Measurements from ENCODE around the gene ACSS1.

Gene ACSS1

DNA sequence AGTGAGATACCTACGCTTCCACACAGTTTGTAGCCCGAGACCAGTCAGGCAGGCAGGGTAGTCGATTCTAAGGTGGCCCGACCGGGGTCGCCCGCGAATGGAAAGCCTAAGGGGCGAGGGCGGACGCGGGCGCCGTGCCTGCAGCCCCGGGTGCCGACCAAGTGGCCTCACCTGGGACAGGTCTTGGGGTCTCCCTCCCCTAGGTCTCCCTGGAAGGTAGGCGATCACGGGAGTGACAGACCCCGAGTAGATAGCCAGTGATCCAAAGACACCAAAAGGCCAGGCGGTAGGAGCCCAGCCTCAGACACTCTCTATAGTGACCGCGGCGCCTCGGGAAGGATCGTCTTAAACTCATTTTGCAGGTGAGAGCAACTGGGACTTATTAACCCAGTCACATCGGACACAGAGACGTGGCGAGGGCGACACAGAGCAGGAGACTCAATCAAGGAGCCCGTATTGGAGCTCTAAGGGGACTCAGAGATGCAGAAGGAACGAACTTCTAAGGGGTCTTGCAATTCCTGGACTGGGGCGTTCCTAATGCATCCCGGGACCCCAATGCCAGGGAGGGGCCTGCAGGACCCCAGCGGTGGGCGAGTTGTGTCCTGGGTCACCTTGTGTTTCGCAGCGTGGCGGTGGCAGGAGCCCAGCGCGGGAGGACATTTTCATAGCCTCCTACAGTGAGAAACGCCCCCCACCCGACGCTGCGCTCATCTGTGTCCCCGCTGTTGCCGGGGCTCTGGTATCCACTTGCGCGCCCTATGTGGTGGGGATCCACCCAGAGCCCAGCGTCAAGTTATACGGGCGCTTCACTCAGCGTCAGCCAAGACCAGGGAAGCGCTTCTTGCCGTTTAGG, 26.1 kb upstream of the ACSS1 start:
- no peak overlapping the region for H3K4me3 Mint-ChIP-seq
- peaks cover 42% of the 10 kb centered on the region for H3K27me3 Mint-ChIP-seq
- H3K36me3 Mint-ChIP-seq, result no peaks in the 10 kb centered on the region
- DNase-seq (ENCODE audit: low spot score in 2 of 2) (no peak), ATAC-seq (ENCODE audit: low read depth) (no peak)
- H3K9me3 Mint-ChIP-seq, result no peaks in the 10 kb centered on the region
- H3K4me1 Mint-ChIP-seq, result peaks cover 3% of the 10 kb centered on the region
- no peak overlapping the region for H3K27ac Mint-ChIP-seq

DNA sequence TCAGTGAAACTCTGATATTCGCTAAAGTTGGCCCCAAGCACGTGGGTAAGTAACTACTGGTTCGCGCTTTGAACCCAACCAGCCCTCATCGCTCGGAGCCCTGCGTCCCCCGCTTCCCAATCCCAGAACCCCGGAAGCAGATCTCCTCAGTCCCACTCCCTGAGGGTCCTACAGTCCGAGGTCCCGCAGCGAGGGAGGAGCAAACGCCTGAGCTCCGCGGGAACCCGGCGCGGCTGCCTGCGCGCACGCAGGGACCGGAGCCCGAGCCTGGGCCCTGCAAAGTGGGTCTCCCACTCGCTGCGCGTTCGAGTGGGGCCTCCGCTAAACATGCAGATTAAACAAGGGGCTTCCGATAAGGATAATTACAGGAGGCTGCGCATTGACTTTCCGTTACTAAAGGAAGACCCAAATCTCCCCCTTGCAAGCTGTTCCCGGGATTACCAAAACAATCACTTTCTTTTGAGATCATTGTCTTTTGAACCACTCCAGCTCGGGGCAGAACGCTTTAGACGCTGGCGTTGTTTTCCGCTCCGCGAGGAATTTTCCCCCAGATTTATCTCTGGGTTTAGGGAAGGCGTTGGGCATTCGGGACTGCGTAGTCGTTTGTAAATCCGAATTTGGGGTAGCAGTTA, 25.3 kb upstream of the ACSS1 start:
- no peak for DNase-seq (ENCODE audit: low spot score in 2 of 2)
- Mint-ChIP-seq H3K9me3 (no peaks in the 10 kb centered on the region), H3K4me1 (peaks cover 3% of the 10 kb centered on the region), H3K36me3 (no peaks in the 10 kb centered on the region), H3K27ac (no peak overlapping the region), H3K4me3 (no peak overlapping the region), H3K27me3 (peaks cover 44% of the 10 kb centered on the region)
- no peak for ATAC-seq (ENCODE audit: low read depth)

DNA sequence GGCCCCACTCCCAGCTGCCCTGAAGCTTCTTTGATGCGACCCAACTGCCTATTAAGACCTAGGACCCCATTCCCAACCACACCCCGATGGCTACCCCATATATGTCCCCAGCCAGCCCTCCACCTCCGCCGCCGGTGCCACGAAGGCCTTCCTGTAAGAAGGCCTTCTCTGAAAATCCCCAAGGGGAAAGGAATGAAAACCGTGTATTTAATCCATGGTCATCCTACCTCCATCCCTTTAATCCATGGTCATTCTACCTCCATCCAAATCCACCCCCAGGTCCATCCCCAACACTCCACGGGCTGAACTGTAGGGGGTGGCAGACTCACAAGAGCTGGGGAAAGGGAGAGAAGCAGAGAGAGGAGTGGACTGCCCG, 24.5 kb upstream of the ACSS1 start:
- DNase-seq (ENCODE audit: low spot score in 2 of 2) (no peak), ATAC-seq (ENCODE audit: low read depth) (no peak)
- Mint-ChIP-seq H3K27me3 (peaks cover 38% of the 10 kb centered on the region), H3K4me3 (no peak overlapping the region), H3K9me3 (no peaks in the 10 kb centered on the region), H3K4me1 (peaks cover 3% of the 10 kb centered on the region), H3K27ac (no peak overlapping the region), H3K36me3 (no peaks in the 10 kb centered on the region)

DNA sequence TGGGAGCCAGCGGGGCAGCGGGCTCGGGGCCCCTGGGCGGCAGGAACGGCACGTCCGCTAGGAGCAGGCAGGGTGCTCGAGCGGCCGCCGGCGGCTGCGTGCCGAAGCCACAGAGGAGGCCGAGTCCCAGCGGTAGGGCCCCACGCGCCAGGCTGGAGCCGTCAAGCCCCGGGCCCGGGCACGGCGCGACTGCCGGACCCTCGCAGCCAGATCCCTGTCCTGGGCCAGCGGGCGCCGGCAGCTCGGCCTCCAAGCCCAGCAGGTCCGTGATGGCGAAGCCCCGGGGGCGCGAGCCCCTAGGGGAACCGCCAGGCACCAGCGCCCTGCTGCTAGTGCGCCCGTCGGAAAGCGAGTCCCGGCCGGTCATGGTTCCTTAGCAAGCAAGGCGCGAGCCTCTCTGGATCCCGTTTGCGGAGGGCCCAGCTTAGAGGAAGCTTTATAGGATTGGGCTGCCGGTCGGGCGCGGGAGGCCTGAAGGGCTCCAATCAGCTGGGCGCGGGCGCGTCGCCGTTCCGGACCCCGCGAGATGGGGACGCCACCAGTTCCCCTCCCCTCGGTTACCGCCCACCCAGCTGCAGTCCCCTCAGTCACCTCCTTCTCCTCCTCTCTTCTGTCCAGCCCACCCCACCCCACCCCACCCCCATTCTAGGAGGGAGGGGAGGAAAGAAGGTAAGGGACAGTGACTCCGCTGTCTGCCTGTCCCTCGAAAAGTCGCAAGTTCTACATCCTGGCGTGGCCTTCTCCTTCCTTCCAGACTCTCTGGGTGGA, 24.0 kb upstream of the ACSS1 start, which contains the start of gene VSX1:
Gene VSX1, minus strand, starts transcription at position 412 of the 768 bp plus-strand sequence. Its CDS starts 45 bp downstream, at position 367.
- ATAC-seq (ENCODE audit: low read depth) (no peak), DNase-seq (ENCODE audit: low spot score in 2 of 2) (no peak)
- Mint-ChIP-seq H3K27me3 (peaks cover 37% of the 10 kb centered on the region), H3K4me3 (no peak within 1 kb of the TSS), H3K9me3 (no peaks in the 10 kb centered on the region), H3K36me3 (no peaks in the 10 kb centered on the region), H3K4me1 (peaks cover 3% of the 10 kb centered on the region), H3K27ac (no peak within 1 kb of the TSS)

DNA sequence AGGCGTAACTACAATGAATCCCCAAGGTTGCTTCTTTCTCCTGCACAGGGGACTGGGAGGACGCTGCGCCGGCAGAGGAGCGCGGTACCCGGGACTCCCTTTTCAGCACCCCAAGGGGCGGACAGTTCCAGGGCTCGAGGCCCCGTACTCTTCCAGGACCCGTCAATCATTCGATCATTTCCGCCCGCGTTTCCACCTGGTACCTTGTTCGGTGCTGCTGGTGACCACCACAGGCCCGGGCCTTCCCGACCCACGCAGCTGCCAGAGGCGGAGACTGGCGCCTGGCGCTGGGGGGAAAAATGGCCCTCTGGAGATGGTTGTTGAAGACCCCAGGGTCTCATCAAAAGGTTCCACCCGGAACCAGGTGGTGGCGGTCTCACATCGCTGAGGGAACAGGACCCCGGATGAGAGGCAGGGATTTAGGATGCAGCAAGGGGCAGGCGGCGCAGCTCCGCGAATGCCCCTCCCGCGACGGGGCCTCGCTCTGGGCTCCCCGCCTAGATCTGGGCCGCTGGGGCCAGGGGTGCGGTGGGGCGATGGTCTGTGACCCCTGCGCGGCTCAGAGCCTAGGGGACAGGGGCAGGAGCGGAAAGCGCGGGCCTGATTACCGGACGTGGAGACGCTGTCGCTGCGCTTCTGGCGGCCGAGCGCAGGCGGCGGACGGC, 23.3 kb upstream of the ACSS1 start:
- H3K9me3 Mint-ChIP-seq, result no peaks in the 10 kb centered on the region
- no peaks in the 10 kb centered on the region for H3K36me3 Mint-ChIP-seq
- no peak for DNase-seq (ENCODE audit: low spot score in 2 of 2)
- ATAC-seq (ENCODE audit: low read depth), result no peak
- no peak overlapping the region for H3K4me3 Mint-ChIP-seq
- H3K4me1 Mint-ChIP-seq, result peaks cover 3% of the 10 kb centered on the region
- H3K27me3 Mint-ChIP-seq, result peaks cover 35% of the 10 kb centered on the region
- H3K27ac Mint-ChIP-seq, result no peak overlapping the region

DNA sequence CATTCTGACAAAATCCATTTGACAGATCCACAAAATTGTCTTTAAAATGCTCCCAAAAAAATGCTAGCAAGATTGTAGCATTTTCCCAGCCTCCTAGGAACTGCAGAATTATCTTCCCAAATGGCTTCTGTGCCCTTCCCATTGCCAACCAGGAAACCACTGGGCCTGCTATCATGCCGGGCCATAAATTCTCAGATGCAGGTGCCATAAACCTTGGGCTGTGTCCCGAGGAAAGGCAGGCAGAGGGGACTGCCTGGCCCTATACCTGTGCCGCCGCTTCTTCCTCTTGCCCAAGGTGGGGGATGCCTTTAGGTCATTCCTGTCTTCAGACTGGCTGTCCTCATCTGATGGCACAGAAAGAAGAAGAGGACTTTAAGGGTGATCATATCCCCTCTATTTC, 21.2 kb upstream of the ACSS1 start:
- no peak overlapping the region for H3K4me3 Mint-ChIP-seq
- ATAC-seq (ENCODE audit: low read depth) (no peak), DNase-seq (ENCODE audit: low spot score in 2 of 2) (no peak)
- H3K36me3 Mint-ChIP-seq, result no peaks in the 10 kb centered on the region
- H3K9me3 Mint-ChIP-seq, result no peaks in the 10 kb centered on the region
- H3K27me3 Mint-ChIP-seq, result peaks cover 30% of the 10 kb centered on the region
- H3K27ac Mint-ChIP-seq, result no peak overlapping the region
- peaks cover 3% of the 10 kb centered on the region for H3K4me1 Mint-ChIP-seq

DNA sequence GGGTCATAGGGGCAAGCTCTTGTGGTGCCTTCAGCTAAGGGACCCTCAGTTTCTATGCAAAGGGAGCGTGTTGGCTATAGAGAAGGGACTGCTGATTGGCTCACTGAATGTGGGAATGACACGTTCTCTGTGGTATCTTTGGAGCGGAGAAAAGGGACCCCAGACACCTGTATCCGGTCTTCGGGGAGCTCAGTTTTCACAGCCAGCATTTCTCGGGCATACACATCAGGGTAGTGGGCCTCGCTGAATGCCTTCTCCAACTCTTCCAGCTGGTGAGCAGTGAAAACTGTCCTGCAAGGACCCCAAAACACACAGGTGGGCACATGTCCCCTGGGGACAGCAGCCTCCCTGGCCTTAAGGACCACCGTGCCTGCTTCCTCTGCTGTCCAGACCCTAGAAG, 20.7 kb upstream of the ACSS1 start:
- no peak overlapping the region for H3K4me3 Mint-ChIP-seq
- ATAC-seq (ENCODE audit: low read depth), result no peak

DNA sequence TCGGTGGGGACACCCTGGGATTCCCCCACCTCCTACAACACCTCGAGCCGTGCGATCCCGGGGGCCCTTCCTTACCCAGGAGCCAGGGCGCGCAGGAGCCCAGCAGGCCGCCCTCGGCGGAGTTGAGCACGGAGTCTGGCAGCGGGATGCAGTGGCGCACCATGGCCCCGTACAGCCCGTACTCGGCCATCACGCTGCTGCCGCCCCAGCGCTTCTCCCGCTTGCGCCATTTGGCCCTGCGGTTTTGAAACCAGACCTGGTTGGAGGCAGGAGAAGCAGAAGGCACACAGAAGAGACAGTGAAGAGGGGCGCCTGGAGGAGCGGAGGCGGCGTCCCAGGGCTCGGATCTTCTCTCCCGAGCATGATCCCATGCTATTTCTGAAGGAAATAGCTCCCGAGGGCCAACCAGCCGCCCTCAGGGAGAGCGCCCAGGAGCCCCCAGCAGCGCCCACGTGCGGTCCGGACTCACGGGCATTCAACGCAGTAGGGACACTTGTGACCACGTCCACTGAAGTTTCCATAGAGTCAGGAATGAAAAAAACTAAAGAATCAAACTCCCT, 19.8 kb upstream of the ACSS1 start:
- peaks cover 35% of the 10 kb centered on the region for H3K27me3 Mint-ChIP-seq
- H3K36me3 Mint-ChIP-seq, result no peaks in the 10 kb centered on the region
- DNase-seq (ENCODE audit: low spot score in 2 of 2) (no peak), ATAC-seq (ENCODE audit: low read depth) (peak; percentile 12)
- no peaks in the 10 kb centered on the region for H3K4me1 Mint-ChIP-seq
- H3K4me3 Mint-ChIP-seq, result no peak overlapping the region
- H3K27ac Mint-ChIP-seq, result no peak overlapping the region
- H3K9me3 Mint-ChIP-seq, result no peaks in the 10 kb centered on the region

More for the DNA sequence above, 20.7 kb upstream of the ACSS1 start:
- Mint-ChIP-seq H3K9me3 (no peaks in the 10 kb centered on the region), H3K27me3 (peaks cover 30% of the 10 kb centered on the region), H3K27ac (no peak overlapping the region), H3K36me3 (no peaks in the 10 kb centered on the region), H3K4me1 (no peaks in the 10 kb centered on the region)
- DNase-seq (ENCODE audit: low spot score in 2 of 2), result no peak

DNA sequence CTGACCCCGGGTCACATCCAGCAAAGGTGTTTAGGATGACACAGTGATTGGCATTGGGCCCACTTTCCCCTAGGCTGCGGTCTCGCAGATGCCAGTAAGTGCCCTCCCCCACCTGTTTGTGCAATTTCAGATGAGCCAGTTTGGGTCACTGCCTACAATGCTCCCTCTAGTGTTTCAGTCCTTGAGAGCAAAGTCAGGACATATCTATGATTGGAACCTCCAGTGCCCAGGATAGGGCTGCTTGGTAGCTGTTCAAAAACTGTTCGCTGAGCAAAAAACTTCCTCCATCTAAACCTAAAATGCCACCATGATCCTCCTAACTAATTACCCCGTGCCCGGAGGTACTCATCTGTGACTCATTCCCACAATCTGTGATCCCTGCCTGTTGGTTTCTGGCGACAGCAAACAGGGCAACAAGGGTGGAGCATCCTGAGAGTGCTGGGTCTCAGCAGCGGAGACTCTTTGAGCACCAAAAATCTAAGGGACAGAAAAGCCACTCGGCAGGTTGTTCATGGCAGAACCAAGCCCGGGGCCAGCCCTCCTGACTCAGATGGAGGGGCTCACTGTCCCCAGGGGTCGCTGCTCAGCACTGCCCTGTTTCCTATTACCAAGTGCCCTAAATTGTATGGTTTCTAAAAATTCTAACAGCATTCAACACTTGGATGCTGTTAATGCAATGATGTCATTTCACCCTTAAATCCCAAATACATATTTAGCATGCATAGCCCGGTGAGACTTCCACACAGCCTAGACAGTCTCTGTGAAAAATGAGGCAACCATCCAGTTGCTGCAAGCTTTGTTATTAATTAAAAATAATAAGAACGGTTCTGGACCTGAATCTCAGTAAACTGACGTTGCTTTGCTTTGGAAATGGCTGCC, 19.0 kb upstream of the ACSS1 start:
- DNase-seq (ENCODE audit: low spot score in 2 of 2) (no peak), ATAC-seq (ENCODE audit: low read depth) (peak; percentile 54)
- Mint-ChIP-seq H3K4me1 (no peaks in the 10 kb centered on the region), H3K27ac (no peak overlapping the region), H3K27me3 (peaks cover 35% of the 10 kb centered on the region), H3K9me3 (no peaks in the 10 kb centered on the region), H3K36me3 (no peaks in the 10 kb centered on the region), H3K4me3 (no peak overlapping the region)

DNA sequence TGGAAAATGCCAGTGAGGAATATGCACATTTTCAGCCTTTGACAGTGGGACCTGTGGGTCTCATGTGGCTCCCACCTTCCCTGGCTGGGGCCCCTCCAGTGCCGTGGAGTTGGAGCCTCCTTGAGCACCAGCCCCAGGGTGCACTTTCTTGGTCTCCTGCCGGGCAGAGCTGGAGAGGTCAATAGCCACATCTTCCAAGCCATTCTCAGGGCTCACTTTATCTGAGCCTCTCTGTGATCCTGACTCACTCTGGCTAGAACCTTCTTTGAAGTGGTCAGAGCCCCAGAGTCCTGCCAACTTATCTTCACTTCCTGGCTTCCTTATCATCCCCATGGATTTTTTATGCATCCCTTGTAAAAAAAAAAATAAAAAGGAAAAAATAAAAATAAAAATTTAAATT, 18.3 kb upstream of the ACSS1 start:
- Mint-ChIP-seq H3K27ac (no peak overlapping the region), H3K27me3 (peaks cover 38% of the 10 kb centered on the region), H3K4me3 (no peak overlapping the region), H3K36me3 (no peaks in the 10 kb centered on the region), H3K4me1 (no peaks in the 10 kb centered on the region), H3K9me3 (no peaks in the 10 kb centered on the region)
- DNase-seq (ENCODE audit: low spot score in 2 of 2), result no peak
- ATAC-seq (ENCODE audit: low read depth), result no peak

DNA sequence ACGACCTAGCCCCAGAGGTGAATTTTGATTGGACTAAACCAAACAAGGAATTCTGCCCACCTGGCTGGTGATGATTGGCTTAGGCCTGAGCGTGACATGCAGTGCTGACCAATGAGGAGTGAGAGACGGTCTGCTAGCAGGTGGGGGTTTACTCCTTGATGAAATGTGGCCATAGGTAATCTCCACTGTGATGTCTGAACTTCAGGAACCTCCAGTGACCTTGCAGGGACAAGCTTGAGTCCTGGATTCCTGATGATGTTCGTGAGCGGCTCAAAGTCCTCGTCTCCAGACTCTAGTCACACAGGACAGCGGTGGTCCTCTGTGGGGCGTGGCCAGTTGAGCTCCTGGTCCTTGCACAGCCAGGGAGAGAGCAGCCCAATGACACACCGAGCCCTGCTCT, 15.6 kb upstream of the ACSS1 start:
- no peak overlapping the region for H3K27ac Mint-ChIP-seq
- ATAC-seq (ENCODE audit: low read depth), result no peak
- no peak for DNase-seq (ENCODE audit: low spot score in 2 of 2)
- no peaks in the 10 kb centered on the region for H3K9me3 Mint-ChIP-seq
- peaks cover 28% of the 10 kb centered on the region for H3K27me3 Mint-ChIP-seq
- no peaks in the 10 kb centered on the region for H3K4me1 Mint-ChIP-seq
- no peaks in the 10 kb centered on the region for H3K36me3 Mint-ChIP-seq
- H3K4me3 Mint-ChIP-seq, result no peak overlapping the region

DNA sequence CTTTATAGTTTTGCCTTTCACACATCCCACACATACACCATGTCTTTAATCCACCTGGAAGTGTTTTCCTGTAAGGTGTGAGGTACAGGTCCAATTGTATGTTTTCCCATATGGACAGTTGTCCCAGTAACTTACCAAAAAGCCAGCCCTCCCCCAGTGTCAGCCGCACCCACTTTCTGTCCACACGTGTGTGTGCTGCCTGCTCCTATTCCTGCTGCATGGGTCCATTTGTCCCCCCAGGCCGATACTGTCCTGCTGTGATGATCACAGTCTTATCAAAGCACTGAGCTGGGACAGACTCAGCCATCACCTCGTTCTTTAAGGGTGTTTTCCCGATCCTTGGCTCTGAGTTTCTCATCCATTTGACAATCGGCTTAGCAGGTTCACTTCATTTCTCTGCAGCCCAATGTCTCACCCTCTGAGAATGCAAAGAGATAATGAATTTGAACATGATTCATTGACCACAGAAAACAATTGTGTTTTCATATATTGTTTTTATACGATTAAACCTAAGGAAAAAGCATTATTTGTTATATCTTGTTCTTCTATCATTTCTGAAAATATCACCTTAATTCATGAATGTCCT, 14.4 kb upstream of the ACSS1 start:
- Mint-ChIP-seq H3K36me3 (no peaks in the 10 kb centered on the region), H3K9me3 (no peaks in the 10 kb centered on the region), H3K27me3 (peaks cover 26% of the 10 kb centered on the region), H3K4me3 (no peak overlapping the region), H3K4me1 (no peaks in the 10 kb centered on the region), H3K27ac (no peak overlapping the region)
- DNase-seq (ENCODE audit: low spot score in 2 of 2), result no peak
- ATAC-seq (ENCODE audit: low read depth), result no peak

DNA sequence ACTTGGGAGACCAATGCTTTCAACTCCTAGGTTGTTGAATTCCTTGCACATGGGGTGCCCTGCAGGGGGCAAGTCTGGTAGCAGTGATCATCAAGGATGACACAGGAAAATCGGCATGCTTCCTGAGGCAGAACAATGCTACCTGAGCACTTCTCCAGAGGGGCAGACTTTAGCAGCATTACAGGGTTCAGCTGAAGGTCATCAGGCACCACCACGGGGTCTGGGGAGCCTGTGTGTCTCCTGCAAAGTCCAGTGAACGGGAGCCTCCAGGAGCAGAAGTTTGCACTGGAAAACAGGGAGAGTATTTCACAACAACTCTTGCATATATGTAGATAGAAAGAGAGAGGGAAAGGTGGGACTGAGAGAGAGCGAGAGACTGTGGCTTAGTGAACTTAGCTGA, 13.8 kb upstream of the ACSS1 start:
- H3K27ac Mint-ChIP-seq, result no peak overlapping the region
- no peaks in the 10 kb centered on the region for H3K4me1 Mint-ChIP-seq
- no peak overlapping the region for H3K4me3 Mint-ChIP-seq
- H3K36me3 Mint-ChIP-seq, result no peaks in the 10 kb centered on the region
- H3K9me3 Mint-ChIP-seq, result no peaks in the 10 kb centered on the region
- DNase-seq (ENCODE audit: low spot score in 2 of 2), result no peak
- peaks cover 21% of the 10 kb centered on the region for H3K27me3 Mint-ChIP-seq
- ATAC-seq (ENCODE audit: low read depth), result no peak

Data from memory B cell (primary cell).